DMS53 (cell line): ENCODE data around the gene GMCL2.

Experiments
- DNase-seq: peaks from one replicate; lab custom pipeline; 2025; lab: John Stamatoyannopoulos, UW

GMCL2 gene

DNA sequence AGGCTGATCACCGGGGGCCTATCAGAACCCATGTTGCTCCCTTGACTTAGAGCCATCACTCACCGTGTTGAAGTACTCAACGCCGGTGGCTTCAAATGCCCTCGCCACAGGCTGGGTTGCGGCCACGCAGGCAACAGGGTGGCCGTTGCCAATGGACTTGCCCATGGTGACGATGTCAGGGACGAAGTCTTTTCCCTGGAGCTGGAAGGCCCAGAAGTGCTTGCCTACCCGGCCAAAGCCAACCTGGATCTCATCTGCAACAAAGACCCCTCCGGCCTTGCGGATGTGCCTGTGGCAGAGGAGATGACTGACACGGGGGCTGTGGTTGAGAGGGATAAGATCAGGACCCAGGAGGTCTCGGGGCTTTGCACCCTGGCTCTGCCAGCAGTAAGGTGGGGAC is 35.1 kb upstream of the GMCL2 start:
- DNase-seq = no peak

- DNase-seq = no peak
Observed at GRCh38 chr5:178221853-178222252, 34.7 kb upstream of the GMCL2 start.

GRCh38 chr5:178221282-178221681 is 34.1 kb upstream of the GMCL2 start:
- no peak for DNase-seq

GRCh38 chr5:178218827-178219226 is 31.7 kb upstream of the GMCL2 start:
- DNase-seq = no peak

DNA sequence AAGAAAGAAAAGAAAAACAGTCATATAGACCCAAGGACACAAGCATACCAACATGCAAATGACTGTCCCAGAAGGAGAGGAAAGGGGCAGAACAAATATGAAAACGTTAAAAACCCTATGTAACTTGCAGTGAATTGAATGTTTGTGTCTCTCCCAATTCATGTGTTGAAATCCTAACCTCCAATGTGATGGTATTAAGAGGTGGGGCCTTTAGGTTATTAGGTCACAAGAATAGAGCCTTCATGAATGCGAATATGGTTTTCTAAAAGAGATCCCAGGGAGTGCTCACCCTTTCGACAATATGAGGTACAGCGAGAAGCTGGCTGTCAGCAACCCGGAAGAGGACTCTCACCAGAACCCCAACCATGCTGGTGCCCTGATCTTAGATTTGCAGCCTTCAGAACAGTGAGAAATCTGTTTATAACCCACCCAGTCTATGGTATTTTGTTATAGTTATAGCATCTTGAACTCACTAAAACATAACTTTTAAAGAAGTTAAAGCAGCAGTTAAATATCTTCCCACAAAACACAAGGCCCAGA is 31.1 kb upstream of the GMCL2 start:
- no peak for DNase-seq

DNA sequence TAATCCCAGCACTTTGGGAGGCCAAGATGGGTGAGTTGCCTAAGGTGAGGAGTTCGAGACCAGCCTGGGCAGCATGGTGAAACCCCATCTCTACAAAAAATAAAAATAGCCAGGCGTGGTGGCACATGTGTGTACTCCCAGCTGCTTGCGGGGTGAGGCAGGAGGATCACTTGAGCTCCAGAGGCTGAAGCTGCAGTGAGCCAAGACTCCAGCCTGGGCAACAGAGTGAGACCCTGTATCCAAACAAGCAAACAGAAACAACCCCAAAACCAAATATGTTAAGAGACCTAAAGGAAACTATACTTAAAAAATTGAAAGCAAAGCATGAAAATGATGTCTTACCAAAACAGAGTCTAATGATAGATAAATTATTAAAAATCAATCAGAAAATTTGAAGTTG is 29.6 kb upstream of the GMCL2 start:
- DNase-seq = no peak

GRCh38 chr5:178216088-178216534 is 28.9 kb upstream of the GMCL2 start:
- no peak for DNase-seq

- DNase-seq = no peak
Observed at GRCh38 chr5:178215280-178216002, 28.3 kb upstream of the GMCL2 start.

DNA sequence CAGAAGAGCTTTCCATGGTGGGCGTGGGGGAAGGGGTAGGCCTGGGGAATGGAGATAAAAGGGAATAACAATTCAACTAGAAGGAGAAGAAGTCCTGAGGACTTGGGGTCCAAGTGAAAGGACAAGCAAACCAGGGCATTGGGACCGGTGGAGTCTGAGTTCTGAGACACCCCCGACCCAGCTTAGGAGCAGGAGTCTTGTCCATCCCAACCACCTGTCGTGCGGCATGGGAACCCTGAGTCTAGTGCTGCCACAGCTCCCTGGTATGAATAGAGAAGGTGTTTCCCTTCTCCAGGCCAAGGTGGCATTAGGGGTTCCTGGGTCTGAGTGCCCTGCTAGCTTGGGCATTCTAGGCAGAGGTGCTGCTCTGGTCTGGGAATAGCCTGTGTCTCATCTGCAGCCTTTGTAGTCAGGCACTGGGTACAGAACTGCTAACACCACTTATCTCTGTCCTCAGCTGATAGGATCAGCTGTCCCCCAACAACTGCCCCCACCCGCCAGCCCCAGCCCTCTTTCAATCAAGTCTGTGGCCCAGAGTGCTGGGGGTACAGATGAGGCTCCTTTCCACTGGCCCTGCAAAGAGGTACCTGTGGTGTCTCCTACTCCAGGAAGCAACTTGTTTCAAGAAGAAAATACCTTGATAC is 27.1 kb upstream of the GMCL2 start:
- no peak for DNase-seq

DNA sequence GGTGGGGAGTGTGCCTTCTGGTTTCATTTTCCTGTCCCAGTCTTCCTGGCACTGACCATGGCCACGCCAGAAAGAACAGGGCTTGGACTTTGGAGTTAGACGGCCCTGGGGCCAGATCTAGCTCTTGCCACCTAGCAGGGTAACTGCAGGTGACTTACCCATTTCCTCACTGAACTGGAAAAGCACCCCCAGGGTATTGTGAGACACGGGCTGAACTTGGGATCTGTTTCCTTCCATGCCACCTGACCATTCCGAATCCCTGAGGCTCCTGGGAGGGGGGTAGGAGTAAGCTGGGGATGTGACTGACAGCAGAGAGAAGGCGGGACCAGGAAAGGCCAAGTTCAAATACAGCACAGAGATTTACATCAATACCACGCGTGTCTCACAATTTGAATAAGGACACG is 26.6 kb upstream of the GMCL2 start:
- no peak for DNase-seq

GRCh38 chr5:178213003-178213461 is 25.9 kb upstream of the GMCL2 start:
- no peak for DNase-seq

- DNase-seq = no peak
Observed at GRCh38 chr5:178212241-178213002, 25.3 kb upstream of the GMCL2 start.

- DNase-seq = no peak
Observed at GRCh38 chr5:178211095-178212048, 24.2 kb upstream of the GMCL2 start.

GRCh38 chr5:178210686-178211085 is 23.5 kb upstream of the GMCL2 start:
- DNase-seq = no peak

DNA sequence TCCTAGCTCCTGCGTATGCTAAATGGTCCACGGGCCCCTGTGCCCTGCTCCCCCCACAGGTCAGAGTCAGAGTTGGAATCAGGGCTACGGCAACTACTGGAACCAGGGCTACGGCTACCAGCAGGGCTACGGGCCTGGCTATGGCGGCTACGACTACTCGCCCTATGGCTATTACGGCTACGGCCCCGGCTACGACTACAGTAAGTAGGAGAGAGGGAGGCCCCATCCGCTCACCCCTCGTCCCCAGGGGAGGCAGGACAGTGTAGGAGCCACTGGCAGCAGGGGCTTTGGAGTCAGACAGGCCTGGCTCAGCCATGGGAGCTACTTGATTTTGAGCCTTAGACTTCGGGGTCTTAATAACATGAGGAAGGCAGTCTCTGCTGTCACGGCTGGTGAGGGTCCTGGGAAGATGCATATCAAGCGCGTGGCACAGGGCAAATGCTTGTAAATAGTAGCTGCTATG is 22.9 kb upstream of the GMCL2 start:
- DNase-seq = no peak

- no peak for DNase-seq
Observed at GRCh38 chr5:178209334-178210072, 22.3 kb upstream of the GMCL2 start.

- peak; percentile 40 for DNase-seq
Observed at GRCh38 chr5:178208540-178209227, 21.5 kb upstream of the GMCL2 start.

DNA sequence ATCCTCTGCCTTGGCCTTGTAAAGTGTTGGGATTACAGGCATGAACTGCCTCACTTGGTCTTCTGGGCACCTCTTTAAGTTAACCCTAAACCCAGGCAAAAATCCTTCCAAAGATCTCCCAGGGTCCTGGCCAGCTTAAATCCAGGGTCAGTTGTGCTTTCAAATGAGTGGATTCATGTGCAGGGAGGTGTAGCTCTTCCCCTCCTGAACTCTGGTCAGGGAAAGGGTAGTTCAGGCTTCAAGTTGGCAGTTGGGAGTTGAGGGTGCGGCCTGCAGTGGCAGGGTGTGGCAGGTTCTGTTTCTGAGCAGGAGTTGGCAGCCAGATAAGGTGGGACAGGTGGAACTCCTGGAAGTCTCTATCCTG is 20.7 kb upstream of the GMCL2 start:
- no peak for DNase-seq

DNA sequence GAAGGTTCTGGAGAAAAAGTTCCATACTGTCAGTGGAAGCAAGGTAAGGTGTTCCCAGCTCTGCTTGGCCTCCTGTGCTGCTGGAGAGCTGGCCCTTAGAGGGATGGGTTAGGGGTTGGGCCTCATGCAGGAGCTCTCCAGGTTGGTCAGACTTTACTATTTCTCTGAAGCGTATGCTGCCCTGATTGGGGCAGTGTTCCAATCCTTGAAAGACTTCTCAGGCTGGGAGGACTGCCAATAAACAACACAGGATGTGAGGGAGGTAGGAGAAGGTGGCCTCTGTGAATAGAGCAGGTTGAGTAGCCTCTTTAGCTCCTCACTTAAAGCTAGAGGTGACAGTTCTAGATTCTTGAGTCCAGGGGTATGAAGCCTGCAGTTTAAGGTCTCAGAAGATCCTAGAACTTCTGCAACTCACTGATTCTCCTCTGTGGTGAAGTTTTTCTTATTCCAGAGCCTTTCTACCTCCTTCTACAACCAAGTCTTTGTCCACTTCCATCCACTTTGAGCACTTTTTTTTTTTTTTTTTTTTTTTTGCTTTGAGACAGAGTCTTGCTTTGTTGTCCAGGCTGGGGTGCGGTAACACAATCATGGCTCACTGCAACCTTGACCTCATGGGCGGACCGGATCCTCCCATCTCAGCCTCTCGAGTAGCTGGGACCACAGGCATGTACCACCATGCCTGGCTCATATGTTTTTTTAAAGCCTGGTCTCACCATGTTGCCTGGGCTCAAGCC is 20.2 kb upstream of the GMCL2 start:
- DNase-seq = no peak
